NT2/D1 (cell line): ENCODE results near the gene LSM12.
A peak's percentile ranks its signal among the peaks of the same experiment; 100 is the strongest.

ENCODE experiments used
- DNase-seq: peaks from one replicate; pipeline ENCODE4 v3.0.0-alpha.2; 2011; ENCODE audit warnings: low read depth, low spot score
- H3K27me3 ChIP-seq: 2 replicates; pipeline ENCODE4 v1.6.0; 2011; ENCODE audit warnings: mild to moderate bottlenecking; ENCODE audit not compliant: insufficient read length, insufficient read depth
- H3K36me3 ChIP-seq: 2 replicates; pipeline ENCODE4 v1.6.1; 2011; ENCODE audit warnings: mild to moderate bottlenecking, low read length, mixed read lengths; ENCODE audit not compliant: insufficient read depth, insufficient read length
- H3K4me1 ChIP-seq: 2 replicates; pipeline ENCODE4 v1.5.1; 2011; ENCODE audit not compliant: insufficient read depth, insufficient read length
- H3K4me3 ChIP-seq: 2 replicates; pipeline ENCODE4 v1.5.1; 2011; ENCODE audit warnings: low read depth; ENCODE audit not compliant: insufficient read length
- H3K9ac ChIP-seq: 2 replicates; pipeline ENCODE4 v1.6.0; 2011; ENCODE audit warnings: low read depth; ENCODE audit not compliant: insufficient read length
- H3K9me3 ChIP-seq: 2 replicates; pipeline ENCODE4 v1.5.1; 2011; ENCODE audit warnings: mild to moderate bottlenecking, low read length; ENCODE audit not compliant: insufficient read depth
- SUZ12 ChIP-seq: IDR thresholded peaks from 2 replicates; pipeline ENCODE4 v1.6.1; 2011; ENCODE audit not compliant: insufficient read length, insufficient read depth; ENCODE audit errors: extremely low read depth
- YY1 ChIP-seq: IDR thresholded peaks from 2 replicates; pipeline ENCODE4 v1.6.1; 2011; ENCODE audit not compliant: insufficient read length, insufficient read depth
- ZNF274 ChIP-seq: IDR thresholded peaks from 2 replicates; pipeline ENCODE4 v1.6.1; 2011; ENCODE audit warnings: mild to moderate bottlenecking, low read depth, low read length

The LSM12 gene

GRCh38 chr17:43995150-43995471 lies 71.4 kb downstream of the LSM12 start:
- H3K27me3 ChIP-seq: no peaks in the 10 kb centered on the region
- TF ChIP-seq SUZ12 (no peak), YY1 (no peak), ZNF274 (no peak)
- peaks cover 3% of the 10 kb centered on the region for H3K4me1 ChIP-seq
- H3K9me3 ChIP-seq: no peaks in the 10 kb centered on the region
- no peak for DNase-seq
- peak overlapping the region; percentile 58 for H3K4me3 ChIP-seq
- no peak overlapping the region for H3K9ac ChIP-seq
- no peaks in the 10 kb centered on the region for H3K36me3 ChIP-seq

- DNase-seq: no peak
- peak overlapping the region; percentile 84 for H3K9ac ChIP-seq
- H3K27me3 ChIP-seq: no peaks in the 10 kb centered on the region
- H3K9me3 ChIP-seq: no peaks in the 10 kb centered on the region
- no peaks in the 10 kb centered on the region for H3K36me3 ChIP-seq
- peaks cover 3% of the 10 kb centered on the region for H3K4me1 ChIP-seq
- no peak for TF ChIP-seq SUZ12
- no peak for TF ChIP-seq ZNF274
- no peak for TF ChIP-seq YY1
- peak overlapping the region; percentile 58 for H3K4me3 ChIP-seq
These were observed 72.0 kb downstream of the LSM12 start for GRCh38 chr17:43994272-43995149.

- no peak overlapping the region for H3K9ac ChIP-seq
- no peak overlapping the region for H3K4me3 ChIP-seq
- H3K36me3 ChIP-seq: no peaks in the 10 kb centered on the region
- no peaks in the 10 kb centered on the region for H3K9me3 ChIP-seq
- no peaks in the 10 kb centered on the region for H3K27me3 ChIP-seq
- DNase-seq: no peak
- TF ChIP-seq SUZ12: no peak
- peaks cover 3% of the 10 kb centered on the region for H3K4me1 ChIP-seq
These were observed 73.8 kb downstream of the LSM12 start for GRCh38 chr17:43992641-43993040.

GRCh38 chr17:43988301-43988700 lies 78.2 kb downstream of the LSM12 start:
- H3K4me3 ChIP-seq: no peak overlapping the region
- H3K4me1 ChIP-seq: peaks cover 6% of the 10 kb centered on the region
- H3K27me3 ChIP-seq: peaks cover 7% of the 10 kb centered on the region
- no peak for DNase-seq
- H3K9ac ChIP-seq: no peak overlapping the region
- H3K36me3 ChIP-seq: no peaks in the 10 kb centered on the region
- no peaks in the 10 kb centered on the region for H3K9me3 ChIP-seq
- TF ChIP-seq ZNF274: no peak
- no peak for TF ChIP-seq SUZ12

- Histone ChIP-seq H3K9ac (peak overlapping the region; percentile 7), H3K27me3 (peaks cover 17% of the 10 kb centered on the region), H3K4me3 (no peak overlapping the region), H3K9me3 (no peaks in the 10 kb centered on the region), H3K36me3 (no peaks in the 10 kb centered on the region), H3K4me1 (peaks cover 6% of the 10 kb centered on the region)
- TF ChIP-seq ZNF274 (no peak), SUZ12 (no peak), YY1 (no peak)
- no peak for DNase-seq
These were observed 79.1 kb downstream of the LSM12 start for GRCh38 chr17:43987131-43988021.

- no peak for DNase-seq
- Histone ChIP-seq H3K4me3 (no peak overlapping the region), H3K4me1 (peaks cover 6% of the 10 kb centered on the region)
These were observed 80.1 kb downstream of the LSM12 start for GRCh38 chr17:43986225-43986981.

More at GRCh38 chr17:43986225-43986981, 80.1 kb downstream of the LSM12 start:
- H3K36me3 ChIP-seq: no peaks in the 10 kb centered on the region
- H3K9ac ChIP-seq: no peak overlapping the region
- no peaks in the 10 kb centered on the region for H3K9me3 ChIP-seq
- TF ChIP-seq ZNF274 (no peak), SUZ12 (no peak), YY1 (no peak)
- H3K27me3 ChIP-seq: peaks cover 25% of the 10 kb centered on the region
